HG03521 (cell line): ENCODE results near the gene SCRN1.
"Not testable (repeated sequence)": the region's sequence is repeated elsewhere in the genome, so short reads cannot be mapped to it uniquely, and the experiment has no call there.

ENCODE experiments used
- ATAC-seq: cut with Tn5 transposase; IDR thresholded peaks from one replicate; pipeline ENCODE4 v1.9.1; 2021; ENCODE audit warnings: mild to moderate bottlenecking, moderate library complexity; ENCODE audit not compliant: unreplicated experiment

SCRN1 gene

DNA sequence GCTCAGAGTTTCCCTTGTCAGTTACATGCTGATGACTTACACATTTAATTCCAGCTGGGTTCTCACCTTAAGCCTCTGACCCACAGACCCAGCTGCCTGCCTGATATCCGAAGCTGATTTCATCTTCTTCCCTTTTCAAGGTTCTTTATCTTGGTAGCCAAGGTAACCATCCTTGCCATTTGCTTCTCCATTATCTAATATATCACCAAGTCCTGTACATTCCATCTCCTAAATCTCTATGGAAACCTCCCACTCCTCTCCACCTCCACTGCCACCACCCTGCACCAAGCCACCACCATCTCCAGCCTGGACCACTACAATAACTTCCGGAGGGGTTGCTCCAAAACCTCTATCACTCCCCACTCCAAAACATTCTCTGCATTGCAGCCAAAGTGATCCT, 19.9 kb downstream of the SCRN1 start:
- no peak for ATAC-seq

DNA sequence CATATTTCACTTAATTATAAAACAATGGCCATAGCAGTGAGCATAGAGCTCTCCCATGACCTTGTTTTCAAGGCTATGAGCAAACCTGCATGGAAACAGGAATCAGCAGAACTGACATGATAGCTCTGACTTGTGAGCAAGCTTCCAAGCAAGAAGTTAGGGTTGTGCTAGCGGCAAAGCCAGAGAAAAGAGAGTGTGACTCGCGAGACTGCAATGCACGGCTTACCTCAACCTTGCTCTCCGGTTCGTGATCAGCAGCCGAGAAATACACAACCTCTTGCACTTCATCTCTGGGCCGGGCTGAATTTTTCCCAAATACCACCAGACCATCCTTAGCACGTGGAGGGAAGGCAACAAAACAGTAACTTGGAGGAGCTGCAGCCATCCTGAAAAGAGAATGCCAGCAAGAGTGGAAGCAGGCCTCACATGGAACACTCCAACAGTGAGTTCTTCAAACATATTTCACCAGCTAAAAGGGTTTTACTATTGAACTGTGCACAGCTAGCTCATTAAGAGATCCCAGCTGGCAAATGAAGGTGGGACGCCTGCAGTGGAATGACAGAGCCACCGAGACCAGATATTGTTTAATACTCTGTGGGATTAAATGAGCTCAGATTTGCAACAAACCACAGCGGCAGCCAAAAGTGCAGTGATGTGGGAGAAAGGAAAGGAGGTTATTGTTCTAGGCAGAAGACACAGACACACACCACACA, 20.8 kb downstream of the SCRN1 start:
- ATAC-seq: no peak

DNA sequence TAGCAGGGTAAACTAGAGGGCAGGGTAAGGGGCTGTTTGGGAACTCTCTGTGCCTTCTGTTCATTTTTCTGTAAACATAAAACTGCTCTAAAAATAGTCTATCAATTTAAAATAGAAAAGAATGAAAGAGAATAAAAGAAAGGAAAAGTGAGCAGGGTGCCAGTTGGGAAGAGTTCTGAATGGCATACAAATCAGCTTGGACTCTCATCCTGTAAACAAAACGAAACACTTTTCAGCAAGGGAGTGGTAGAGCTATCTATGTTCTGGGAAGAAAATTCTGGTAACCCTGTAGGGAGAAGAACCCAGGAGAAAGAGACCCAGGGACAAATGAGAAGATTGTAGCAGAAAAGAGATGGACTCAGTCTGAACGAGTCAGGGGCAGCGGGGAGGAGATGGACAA, 24.6 kb downstream of the SCRN1 start:
- ATAC-seq: no peak

DNA sequence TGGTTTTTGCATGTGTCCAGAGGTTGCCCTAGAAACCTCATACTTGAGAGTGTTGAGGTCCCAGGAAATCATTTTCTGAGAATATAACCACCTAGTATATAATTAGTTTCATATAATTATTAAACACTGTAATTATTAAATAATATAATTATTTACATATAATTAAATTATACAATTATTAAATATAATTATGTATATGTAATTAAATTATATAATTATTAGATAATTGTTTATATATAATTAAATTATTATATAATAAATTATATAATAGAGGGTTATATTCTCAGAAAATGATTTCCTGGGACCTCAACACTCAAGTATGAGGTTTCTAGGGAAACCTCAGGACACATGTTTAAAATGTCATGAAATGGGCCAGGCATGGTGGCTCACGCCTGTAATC, 27.6 kb downstream of the SCRN1 start:
- ATAC-seq: no peak

DNA sequence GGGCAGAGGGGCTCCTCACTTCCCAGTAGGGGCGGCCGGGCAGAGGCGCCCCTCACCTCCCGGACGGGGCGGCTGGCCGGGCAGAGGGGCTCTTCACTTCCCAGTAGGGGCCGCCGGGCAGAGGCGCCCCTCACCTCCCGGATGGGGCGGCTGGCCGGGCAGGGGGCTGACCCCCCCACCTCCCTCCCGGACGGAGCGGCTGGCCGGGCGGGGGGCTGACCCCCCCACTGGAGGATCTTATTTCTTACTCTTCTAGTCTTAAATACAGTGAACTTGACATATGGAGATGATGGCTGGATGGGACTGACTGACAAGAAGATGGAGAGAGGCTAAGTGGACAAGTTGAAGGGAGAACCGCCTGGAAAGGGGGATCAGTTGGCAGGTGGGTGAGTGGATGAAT, 28.0 kb downstream of the SCRN1 start:
- ATAC-seq: not testable (repeated sequence)

DNA sequence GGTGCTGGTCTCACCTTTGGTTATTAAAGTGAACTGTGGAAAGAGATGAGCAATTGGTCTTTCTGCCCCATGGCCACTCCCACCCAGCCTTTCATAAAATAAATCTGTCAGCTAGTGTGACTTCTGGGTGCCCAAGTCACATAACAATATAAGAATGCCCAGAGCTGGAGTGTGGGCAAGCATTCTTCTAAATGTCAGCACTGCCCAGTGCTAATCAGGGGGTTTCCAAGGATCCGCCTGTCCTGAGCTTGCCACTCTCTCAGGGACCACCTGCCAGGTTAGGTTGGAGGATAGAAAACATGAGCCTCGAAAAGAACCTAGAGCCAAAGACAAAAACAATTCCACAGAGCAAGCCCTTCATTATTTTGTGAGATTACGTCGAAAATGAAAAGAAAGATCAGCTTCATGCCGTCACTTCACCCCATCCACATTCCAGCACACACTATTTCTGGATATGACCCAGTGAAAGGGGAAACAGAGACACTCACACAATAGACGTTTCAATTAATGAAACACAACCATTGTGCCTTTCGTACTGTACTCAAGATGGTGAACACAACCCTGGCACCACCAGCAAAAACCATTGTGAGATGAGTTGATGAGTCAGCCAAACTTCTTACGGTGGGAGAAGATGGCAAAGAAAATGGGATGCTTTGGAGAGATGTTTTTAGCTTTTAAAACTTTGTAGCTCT, 30.8 kb downstream of the SCRN1 start:
- no peak for ATAC-seq

DNA sequence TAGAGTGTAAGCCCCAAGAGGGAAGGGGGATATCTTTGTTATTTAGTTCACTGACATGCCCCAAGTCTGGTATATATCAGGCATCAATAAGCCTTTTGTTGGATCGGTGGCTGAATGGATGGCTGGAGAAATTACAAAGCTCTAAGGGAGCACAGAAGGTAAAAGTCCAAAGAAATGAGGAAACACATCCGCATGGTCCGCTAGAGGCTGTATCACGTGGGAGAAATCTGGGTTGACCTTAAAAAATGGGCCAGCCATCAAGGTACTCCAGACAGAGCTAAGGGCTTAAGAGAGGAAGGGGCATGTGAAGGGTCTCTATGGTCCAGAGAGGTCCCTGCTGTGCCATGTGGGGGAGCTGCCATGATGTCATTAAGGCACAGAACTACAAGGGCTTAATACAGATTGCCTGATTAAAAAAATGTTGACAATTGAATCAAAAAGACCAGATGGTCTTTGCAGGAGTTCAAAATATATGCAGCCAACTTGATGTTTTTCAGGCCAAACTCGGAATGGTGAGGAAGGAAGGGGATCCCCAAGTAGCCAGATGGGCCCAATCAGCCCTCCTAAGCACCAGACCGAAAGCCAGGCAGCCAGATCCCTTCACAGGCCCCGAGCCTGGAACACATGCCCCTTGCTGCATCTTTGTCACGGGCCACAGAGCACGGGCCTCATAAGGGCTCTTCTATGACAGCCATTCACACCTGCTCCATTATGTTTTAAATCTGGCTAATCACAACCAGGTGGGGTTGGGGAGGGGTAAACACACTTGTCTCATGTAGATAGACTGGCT, 31.9 kb downstream of the SCRN1 start:
- ATAC-seq: no peak

DNA sequence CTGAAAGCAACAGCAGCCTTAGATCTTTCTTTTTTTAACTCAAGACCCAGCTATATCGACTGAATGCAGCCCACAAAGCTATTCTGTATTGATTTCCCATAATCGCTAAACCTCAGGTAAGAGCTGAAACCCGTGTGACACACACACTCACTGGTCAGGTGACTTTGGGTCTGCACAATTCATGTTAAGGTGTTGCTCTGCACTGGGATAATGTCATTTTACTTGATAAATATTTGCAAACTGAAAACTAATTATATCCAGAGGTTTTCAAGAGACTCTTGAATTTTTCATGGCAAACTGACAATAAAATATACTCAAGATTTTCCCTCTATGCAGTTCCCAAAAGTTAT, 33.1 kb downstream of the SCRN1 start:
- ATAC-seq: no peak

DNA sequence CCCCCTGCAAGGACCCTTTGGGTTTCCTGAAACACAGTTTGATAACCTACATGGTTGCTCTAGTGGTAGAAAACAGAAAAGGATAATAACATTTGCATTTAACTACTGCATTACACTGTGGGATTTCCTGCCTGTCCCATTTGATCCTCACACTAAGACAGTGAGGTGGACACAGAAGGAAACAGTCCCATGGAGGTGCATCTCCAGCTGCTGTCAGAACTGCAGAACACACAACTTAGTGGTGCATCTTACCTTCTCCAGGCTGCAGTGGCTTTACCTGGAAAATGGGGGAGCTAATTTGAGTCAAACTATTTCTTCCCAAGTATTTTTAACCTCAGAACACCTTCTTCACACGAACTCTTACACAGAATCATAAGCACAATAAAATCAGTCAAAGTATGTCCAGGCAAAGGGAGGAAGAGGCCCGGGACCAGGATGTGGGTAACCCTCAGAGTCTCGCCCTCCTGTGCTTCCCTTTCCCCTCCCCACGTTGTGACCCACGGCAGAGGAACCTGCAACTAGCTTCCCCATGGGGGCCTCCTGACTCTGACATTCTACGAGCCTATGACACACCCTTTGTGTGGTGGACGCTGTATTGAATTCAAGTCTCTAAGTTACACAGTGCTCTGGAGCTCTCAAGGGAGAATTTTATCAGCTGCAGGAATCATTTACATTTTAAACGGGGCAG, 33.7 kb downstream of the SCRN1 start:
- ATAC-seq: no peak

DNA sequence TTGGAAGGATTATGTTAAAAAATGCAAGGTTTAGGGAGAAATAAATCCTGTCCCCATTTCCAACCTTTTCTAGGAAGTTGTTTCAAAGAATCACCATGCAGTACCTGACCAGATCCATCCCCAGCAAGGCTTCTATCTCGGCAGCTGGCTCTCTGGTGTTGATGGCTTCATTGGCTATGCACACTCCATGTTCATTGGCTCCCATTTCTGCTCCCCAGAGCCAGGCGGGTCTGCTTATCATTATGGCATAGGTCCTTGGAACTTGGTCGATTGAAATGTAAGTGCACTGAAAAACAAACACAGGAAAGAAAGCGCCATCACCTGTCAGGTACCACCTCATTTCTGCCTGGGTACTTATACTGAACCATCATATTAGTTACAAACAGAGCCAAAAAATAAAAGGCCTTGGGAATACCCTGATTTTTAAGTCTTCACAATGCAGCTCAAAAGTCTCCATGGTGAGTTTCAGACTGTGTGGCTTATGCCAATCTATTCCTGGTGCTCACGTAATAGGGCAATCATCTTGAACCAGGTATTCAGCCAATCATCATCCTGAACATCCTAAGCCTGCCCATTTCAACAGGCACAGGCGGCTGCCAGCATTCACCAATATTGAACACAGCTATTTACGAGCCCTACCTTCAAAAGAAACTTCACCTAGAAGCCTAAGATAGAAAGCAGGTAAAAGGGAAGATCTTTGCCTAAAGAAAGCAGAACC, 34.4 kb downstream of the SCRN1 start:
- ATAC-seq: no peak

DNA sequence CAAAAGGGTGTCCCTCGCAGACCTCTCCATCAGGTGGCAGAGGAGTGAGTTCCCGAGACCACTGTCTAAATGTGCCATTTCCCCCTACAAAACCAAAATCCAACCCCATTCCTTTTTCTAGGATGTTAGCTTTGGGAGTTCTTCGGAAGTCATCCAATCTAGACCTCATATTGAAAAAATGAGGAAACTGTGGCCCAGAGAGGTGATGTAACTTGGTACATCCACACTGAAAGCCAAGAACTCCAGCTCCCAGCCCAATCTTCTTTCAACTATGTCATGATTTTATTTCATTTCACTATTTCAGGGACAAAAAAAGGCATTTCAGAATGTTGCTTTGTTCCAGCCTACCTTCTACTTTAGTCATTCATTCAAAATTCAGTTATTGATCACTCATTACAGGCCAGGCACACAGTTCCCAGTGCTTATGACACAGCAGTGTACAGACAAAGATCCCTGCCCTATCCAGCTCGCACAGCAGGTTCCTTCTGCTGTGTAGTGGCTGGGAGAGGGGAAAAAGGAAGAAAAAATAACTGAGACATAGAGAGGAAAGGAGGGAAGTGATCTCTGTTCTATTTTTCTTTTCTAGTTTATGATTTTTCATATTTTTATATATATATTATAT, 35.8 kb downstream of the SCRN1 start:
- ATAC-seq: no peak

DNA sequence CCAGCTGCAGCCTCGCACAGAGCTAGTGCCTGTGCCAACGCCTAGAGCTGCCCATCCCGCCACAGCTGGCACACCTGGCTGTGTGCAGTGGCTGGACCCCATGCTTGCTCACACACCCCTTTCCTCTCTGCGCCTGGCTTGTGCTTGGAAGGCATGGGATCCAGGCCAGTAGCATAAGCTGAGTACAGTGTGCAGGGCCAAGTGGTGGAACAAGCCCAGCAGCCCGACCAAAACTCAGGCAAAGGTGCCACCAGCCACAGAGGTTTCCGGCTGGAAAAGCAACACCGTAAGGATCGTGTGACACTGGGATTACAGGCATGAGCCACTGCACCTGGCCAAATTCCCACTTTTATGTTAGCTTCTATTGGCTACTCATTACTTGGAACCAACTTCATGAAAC, 38.4 kb downstream of the SCRN1 start:
- ATAC-seq: no peak

DNA sequence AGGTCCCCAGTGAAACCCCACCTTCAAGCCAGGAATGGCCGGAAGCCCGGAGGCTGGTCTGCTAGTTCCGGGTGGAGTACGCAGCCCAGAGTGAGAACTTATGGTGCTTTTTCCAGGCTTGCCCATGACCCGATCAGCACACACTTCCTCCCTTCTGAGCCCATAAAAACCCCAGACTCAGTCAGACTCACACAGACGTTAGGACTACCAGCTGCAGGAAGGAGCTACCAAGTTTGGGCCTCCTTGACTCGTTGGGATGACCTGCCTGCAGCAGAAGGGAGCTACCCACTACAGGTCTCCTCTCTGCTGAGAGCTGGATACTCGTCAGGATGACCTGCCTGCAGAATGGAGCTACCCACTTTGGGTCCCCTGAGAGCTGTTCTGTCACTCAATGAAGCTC, 39.1 kb downstream of the SCRN1 start:
- ATAC-seq: no peak

DNA sequence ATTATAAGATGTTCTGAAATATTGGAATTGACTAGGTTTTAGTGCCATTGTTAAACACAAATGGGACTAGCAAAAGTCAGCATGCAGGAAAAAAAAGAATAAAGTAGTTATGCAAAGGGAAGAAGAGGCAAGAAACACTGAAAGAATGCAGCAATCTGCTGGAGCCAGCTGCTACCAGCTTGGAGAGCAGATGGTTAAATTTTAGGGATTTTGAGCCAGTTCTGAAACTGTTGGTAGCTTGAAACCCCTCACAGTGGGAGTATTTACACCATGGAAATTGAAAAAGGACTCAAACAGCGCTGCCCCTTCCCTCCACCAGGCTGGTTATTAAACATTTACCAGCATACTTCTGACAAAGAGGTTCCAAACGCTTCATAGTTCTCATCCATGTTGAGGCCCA, 41.0 kb downstream of the SCRN1 start:
- ATAC-seq: no peak

DNA sequence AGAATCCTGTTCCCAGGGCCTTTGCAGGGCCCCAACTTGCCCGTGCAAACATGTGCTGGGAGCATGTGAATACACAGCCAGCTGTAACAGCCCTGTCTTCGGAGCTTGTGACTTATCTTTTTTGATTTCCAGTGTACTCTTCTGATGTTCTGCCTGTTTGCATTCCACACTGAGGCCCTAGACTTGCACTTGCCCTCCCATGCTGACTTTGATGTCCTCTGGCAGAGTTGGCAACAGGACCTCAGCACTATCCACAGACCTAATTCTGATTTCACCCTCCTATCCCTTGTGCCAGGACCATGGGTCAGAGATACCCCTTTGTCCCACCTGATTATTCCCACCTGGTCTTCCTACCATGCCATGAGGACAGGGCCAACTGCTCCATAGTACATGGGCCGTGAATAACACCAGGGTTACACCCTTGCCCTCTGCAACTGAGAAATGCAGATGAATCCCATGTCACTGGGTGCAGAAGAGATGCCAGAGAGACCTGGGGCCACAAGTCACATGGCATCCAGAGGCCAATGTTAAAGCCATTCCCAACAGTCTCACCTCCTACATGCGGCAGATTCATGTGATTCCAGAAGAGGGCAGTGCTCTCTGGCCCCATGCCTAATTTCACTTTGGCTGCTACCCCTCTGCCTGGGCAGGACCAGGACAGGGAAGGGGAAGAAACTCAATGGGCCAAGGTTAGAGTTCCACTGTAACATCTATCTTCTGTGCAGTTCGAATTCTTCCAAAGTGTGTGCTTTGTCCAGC, 43.0 kb downstream of the SCRN1 start:
- no peak for ATAC-seq

DNA sequence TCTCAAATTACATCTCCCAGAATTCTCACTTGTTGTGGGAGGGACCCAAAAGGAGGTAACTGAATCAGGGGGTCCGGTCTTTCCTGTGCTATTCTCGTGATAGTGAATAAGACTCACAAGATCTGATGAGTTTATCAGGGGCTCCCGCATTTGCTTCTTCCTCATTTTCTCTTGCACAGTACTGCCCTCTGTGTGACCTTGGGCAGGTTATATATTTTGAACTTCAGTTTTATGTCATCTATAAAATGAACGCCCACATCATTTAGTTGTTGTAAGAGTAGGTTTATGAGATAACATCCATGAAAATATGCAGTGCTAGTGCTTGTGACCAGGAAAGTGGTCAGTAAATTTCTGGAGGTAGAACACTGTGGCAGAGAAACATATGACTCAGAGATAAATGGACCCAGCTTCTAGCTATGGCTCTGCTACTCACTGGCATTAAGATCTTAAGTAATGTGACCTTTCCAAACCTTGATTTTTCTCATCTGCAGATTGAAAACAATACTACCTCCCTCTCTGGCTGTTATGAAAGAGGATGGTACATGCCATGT, 44.3 kb downstream of the SCRN1 start:
- no peak for ATAC-seq

DNA sequence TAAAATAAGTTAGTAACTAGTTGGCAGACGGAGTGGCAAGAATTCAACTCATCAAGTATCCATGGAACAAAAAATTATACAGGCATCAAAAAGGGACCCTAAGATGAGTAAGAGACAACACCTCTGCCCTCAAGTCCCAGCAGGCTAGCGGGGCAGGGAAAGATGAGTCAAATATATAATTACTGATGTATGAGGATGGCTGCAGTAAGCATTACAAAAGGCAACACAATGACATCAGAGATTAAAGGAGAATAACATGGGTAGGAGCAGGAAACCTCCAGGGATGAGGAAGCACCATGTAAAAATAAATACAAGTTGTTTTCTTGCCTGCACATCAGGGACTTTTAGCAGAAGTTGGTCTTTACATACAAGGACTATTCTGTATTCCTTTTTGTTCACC, 49.4 kb downstream of the SCRN1 start:
- no peak for ATAC-seq

DNA sequence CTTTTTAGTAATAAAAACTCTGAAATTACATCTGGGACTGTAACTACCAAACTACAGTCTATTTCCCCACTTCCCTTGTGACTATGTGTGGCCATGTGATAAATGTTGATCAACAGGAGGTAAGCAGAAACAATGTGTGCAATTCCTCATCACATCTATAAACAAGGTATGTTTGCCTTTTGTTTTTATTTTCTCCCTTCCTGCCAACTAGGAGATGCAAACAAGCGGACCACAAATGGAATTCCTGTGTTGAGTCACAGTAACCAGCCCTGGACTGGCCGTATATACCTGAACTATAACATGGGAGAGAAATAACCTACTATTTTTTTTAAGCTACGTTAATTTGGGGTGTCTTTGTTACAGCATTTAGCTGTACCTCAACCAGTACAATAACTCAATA, 52.5 kb downstream of the SCRN1 start:
- ATAC-seq: no peak

DNA sequence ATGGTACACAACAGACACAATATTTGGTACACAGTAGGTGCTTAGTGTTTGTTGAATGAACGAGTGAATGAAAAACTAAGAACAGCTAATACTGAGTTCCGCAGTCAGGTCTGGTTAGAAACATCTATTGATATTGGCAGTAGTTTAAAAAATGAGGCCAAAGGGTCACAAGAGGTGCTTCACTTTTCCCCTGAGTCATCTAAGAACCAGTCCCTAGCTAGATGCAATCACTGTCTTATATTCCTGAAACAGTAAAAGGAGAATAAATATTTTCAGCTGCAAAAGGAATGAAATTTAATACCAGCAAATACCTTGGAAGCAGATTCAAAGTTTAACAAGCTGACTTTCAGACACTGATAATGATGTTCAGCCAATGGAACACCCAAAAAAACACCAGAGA, 54.5 kb downstream of the SCRN1 start:
- ATAC-seq: no peak
